ENCODE results near the gene BORCS6. TPM values are rescaled to one million over a fixed set of nuclear protein-coding genes. Genes with fewer than 3 reads are reported as not detected.

BORCS6 gene
- total and polyA plus RNA-seq, 2 of the 13 experiments (the other 11 are each of a cell fraction or from before 2014, with no cell fraction given), result 2.0 to 5.1 TPM

DNA sequence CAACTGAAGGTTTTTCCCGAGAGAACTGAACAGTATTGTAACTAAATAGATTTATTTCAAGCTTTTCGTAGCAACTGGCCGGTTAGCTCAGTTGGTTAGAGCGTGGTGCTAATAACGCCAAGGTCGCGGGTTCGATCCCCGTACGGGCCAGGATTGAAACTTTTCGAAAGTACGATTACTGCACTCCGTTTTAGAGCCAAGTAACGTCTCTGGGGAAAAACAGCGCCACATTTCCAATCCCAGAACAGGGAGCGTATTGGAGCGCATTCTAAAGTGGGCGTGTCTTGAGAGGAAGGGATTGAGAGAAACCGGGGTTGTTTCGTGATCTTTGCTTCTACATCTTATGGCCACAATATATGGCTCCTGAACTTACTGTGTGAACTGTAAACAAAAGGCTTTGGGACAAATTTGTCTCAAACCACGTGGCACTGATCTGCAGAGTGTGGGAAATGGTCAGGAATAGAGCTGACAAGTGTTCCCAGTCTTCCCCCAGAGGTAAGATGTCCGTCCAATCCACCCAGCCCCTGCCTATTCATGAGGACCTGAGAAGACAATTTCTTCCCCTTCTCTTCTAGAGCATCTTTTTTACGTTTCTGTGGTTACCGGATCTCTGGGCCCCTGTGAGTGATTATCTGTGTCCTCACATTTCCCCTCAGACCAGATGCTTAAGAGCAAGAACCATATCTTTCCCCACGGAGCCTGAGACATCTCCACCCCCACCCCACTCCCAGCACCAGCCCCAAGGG, 2.3 kb downstream of the BORCS6 start (continued):
- peak; percentile 76 for TF ChIP-seq GATAD2A (CRISPR knock-in tag; IDR thresholded peaks at IDR 0.05)
- TF ChIP-seq, protein P1, sequence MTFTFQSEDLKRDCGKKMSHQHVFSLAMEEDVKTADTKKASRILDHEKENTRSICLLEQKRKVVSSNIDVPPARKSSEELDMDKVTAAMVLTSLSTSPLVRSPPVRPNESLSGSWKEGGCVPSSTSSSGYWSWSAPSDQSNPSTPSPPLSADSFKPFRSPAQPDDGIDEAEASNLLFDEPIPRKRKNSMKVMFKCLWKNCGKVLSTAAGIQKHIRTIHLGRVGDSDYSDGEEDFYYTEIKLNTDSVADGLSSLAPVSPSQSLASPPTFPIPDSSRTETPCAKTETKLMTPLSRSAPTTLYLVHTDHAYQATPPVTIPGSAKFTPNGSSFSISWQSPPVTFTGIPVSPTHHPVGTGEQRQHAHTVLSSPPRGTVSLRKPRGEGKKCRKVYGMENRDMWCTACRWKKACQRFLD (CRISPR knock-in tag; IDR thresholded peaks at IDR 0.05; ENCODE audit: borderline replicate concordance), result no peak
- no peak for TF ChIP-seq NFE2 (CRISPR knock-in tag; IDR thresholded peaks at IDR 0.05)
- peak; percentile 14; the same call in 1 of the 2 replicates for TF ChIP-seq ARNTL (CRISPR knock-in tag; IDR thresholded peaks at IDR 0.05)
- TF ChIP-seq ZNF749 (CRISPR knock-in tag; IDR thresholded peaks at IDR 0.05; ENCODE audit: borderline replicate concordance), result no peak
- peak; percentile 95; the same call in 1 of the 2 replicates for TF ChIP-seq REPIN1 (CRISPR knock-in tag; IDR thresholded peaks at IDR 0.05; ENCODE audit: borderline replicate concordance, low read depth)
- TF ChIP-seq, protein P2, sequence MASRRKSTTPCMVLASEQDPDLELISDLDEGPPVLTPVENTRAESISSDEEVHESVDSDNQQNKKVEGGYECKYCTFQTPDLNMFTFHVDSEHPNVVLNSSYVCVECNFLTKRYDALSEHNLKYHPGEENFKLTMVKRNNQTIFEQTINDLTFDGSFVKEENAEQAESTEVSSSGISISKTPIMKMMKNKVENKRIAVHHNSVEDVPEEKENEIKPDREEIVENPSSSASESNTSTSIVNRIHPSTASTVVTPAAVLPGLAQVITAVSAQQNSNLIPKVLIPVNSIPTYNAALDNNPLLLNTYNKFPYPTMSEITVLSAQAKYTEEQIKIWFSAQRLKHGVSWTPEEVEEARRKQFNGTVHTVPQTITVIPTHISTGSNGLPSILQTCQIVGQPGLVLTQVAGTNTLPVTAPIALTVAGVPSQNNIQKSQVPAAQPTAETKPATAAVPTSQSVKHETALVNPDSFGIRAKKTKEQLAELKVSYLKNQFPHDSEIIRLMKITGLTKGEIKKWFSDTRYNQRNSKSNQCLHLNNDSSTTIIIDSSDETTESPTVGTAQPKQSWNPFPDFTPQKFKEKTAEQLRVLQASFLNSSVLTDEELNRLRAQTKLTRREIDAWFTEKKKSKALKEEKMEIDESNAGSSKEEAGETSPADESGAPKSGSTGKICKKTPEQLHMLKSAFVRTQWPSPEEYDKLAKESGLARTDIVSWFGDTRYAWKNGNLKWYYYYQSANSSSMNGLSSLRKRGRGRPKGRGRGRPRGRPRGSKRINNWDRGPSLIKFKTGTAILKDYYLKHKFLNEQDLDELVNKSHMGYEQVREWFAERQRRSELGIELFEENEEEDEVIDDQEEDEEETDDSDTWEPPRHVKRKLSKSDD (CRISPR knock-in tag; IDR thresholded peaks at IDR 0.05; ENCODE audit: low read depth), result peak; percentile 42; the same call in 1 of the 2 replicates
- TF ChIP-seq ZC3H4 (CRISPR knock-in tag; IDR thresholded peaks at IDR 0.05; ENCODE audit: borderline replicate concordance), result no peak
- 0 out of 2 replicates have a peak, but pooled peaks have one; percentile 21 for TF ChIP-seq MBD4 (IDR thresholded peaks at IDR 0.05; ENCODE audit: borderline replicate concordance, low read length)
- TF ChIP-seq PAF1 (CRISPR knock-in tag; IDR thresholded peaks at IDR 0.05), result peak; percentile 67; the same call in 1 of the 2 replicates
- no peak for TF ChIP-seq MIER3 (CRISPR knock-in tag; IDR thresholded peaks at IDR 0.05; ENCODE audit: borderline replicate concordance)
- TF ChIP-seq FOXC1 (CRISPR knock-in tag; IDR thresholded peaks at IDR 0.05; ENCODE audit: borderline replicate concordance), result 0 out of 2 replicates have a peak, but pooled peaks have one; percentile 34
- TF ChIP-seq FOXO1 (CRISPR knock-in tag; IDR thresholded peaks at IDR 0.05), result peak; percentile 8
- 0 out of 2 replicates have a peak, but pooled peaks have one; percentile 45 for TF ChIP-seq AKAP8 (CRISPR knock-in tag; IDR thresholded peaks at IDR 0.05)
- 0 out of 2 replicates have a peak, but pooled peaks have one; percentile 23 for TF ChIP-seq ZNF597 (CRISPR knock-in tag; IDR thresholded peaks at IDR 0.05)
- TF ChIP-seq, protein P3, sequence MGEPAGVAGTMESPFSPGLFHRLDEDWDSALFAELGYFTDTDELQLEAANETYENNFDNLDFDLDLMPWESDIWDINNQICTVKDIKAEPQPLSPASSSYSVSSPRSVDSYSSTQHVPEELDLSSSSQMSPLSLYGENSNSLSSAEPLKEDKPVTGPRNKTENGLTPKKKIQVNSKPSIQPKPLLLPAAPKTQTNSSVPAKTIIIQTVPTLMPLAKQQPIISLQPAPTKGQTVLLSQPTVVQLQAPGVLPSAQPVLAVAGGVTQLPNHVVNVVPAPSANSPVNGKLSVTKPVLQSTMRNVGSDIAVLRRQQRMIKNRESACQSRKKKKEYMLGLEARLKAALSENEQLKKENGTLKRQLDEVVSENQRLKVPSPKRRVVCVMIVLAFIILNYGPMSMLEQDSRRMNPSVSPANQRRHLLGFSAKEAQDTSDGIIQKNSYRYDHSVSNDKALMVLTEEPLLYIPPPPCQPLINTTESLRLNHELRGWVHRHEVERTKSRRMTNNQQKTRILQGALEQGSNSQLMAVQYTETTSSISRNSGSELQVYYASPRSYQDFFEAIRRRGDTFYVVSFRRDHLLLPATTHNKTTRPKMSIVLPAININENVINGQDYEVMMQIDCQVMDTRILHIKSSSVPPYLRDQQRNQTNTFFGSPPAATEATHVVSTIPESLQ (CRISPR knock-in tag; conservative IDR thresholded peaks at IDR 0.05), result 0 out of 2 replicates have a peak, but pooled peaks have one; percentile 0
- TF ChIP-seq ZNF878 (CRISPR knock-in tag; IDR thresholded peaks at IDR 0.05), result peak; percentile 92; the same call in 1 of the 2 replicates
- TF ChIP-seq, protein P4, sequence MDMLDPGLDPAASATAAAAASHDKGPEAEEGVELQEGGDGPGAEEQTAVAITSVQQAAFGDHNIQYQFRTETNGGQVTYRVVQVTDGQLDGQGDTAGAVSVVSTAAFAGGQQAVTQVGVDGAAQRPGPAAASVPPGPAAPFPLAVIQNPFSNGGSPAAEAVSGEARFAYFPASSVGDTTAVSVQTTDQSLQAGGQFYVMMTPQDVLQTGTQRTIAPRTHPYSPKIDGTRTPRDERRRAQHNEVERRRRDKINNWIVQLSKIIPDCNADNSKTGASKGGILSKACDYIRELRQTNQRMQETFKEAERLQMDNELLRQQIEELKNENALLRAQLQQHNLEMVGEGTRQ (IDR thresholded peaks at IDR 0.05; ENCODE audit: low read depth, low read length), result peak; percentile 52
- TF ChIP-seq, protein P4 (CRISPR knock-in tag; IDR thresholded peaks at IDR 0.05; ENCODE audit: borderline replicate concordance), result peak; percentile 54; the same call in 1 of the 2 replicates

Data from HepG2 (cell line).